Measurements from ENCODE around the gene MYBPC2.

DNA sequence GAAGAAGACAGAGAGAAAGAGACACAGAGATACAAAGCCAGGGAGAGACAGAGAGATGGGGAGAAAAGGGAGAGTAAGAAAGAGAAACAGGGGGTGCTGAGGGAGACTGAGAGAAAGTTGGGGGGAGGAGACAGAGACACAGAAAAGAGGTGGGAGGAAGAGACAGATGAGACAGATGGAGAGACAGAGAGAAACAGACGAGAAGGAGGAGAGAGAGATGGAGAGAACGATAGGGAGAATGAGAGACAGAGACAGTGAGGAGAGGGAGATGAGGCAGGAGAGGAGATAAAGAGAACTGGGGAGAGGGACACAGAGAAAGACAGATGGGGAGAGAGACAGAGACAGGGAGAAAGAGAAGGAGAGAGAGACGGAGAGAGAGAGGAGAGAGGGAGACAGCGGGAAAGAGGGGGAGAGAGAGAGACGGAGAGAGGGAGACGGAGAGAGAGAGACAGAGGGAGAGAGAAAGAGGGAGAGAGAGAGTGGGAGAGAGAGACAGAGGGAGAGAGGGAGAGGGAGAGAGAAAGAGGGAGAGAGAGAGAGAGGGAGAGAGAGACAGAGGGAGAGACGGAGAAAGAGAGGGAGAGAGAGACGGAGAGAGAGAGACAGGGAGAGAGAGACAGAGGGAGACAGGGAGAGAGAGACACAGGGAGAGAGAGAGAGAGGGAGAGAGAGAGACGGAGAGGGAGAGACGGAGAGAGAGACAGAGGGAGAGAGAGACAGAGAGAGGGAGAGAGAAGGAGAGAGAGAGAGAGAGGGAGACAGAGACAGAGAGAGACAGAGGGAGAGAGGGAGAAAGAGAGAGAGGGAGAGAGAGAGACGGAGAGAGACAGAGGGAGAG lies 65.7 kb downstream of the MYBPC2 start:
- TF ChIP-seq, protein P1, sequence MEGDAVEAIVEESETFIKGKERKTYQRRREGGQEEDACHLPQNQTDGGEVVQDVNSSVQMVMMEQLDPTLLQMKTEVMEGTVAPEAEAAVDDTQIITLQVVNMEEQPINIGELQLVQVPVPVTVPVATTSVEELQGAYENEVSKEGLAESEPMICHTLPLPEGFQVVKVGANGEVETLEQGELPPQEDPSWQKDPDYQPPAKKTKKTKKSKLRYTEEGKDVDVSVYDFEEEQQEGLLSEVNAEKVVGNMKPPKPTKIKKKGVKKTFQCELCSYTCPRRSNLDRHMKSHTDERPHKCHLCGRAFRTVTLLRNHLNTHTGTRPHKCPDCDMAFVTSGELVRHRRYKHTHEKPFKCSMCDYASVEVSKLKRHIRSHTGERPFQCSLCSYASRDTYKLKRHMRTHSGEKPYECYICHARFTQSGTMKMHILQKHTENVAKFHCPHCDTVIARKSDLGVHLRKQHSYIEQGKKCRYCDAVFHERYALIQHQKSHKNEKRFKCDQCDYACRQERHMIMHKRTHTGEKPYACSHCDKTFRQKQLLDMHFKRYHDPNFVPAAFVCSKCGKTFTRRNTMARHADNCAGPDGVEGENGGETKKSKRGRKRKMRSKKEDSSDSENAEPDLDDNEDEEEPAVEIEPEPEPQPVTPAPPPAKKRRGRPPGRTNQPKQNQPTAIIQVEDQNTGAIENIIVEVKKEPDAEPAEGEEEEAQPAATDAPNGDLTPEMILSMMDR (IDR thresholded peaks at IDR 0.05 in 8 of 11, conservative IDR thresholded peaks at IDR 0.05 in 3 of 11): no peak
- no peak for TF ChIP-seq POLR2AphosphoS5 (IDR thresholded peaks at IDR 0.05)

Measured in spleen (tissue), 7 donors.